Small intestine (tissue), 16 donors: ENCODE data around the gene OR5AP2. TPM values are rescaled to one million over a fixed set of nuclear protein-coding genes. Genes with fewer than 3 reads are reported as not detected.
"Not testable (repeated sequence)": the region's sequence is repeated elsewhere in the genome, so short reads cannot be mapped to it uniquely, and the experiment has no call there.

ENCODE experiments used
- DNase-seq, 2 donors: peaks; one replicate each; pipeline versions ENCODE4 v3.0.0 to v3.0.0-alpha.2; 2013
- FAIRE-seq: peaks from 2 replicates; lab custom pipeline; 2012; peaks lifted over from hg19 to GRCh38; lab: Jason Lieb, UNC
- H3K27ac ChIP-seq, 3 donors: one replicate each; pipeline ENCODE4 v1.5.1; 2013; ENCODE audit warnings: low read length in 2 of 3, mild to moderate bottlenecking in 2 of 3, control low read depth in 1 of 3, inconsistent platforms in 1 of 3, low read depth in 1 of 3, moderate library complexity in 1 of 3
- H3K27me3 ChIP-seq, 3 donors: one replicate each; pipeline ENCODE4 v1.6.1; 2013; ENCODE audit warnings: low read length in 3 of 3, inconsistent platforms in 1 of 3; ENCODE audit not compliant: control insufficient read depth in 3 of 3, insufficient read depth in 3 of 3
- H3K36me3 ChIP-seq, 3 donors: one replicate each; pipeline ENCODE4 v1.6.1; 2013; ENCODE audit warnings: low read length in 3 of 3, inconsistent platforms in 1 of 3, low read depth in 1 of 3, mild to moderate bottlenecking in 1 of 3, moderate library complexity in 1 of 3; ENCODE audit not compliant: control insufficient read depth in 3 of 3, insufficient read depth in 2 of 3
- H3K4me1 ChIP-seq, 3 donors: one replicate each; pipeline ENCODE4 v1.6.1; 2013; ENCODE audit warnings: low read length in 2 of 3, inconsistent platforms in 1 of 3, low read depth in 1 of 3, mild to moderate bottlenecking in 1 of 3, moderate library complexity in 1 of 3; ENCODE audit not compliant: control insufficient read depth in 3 of 3, insufficient read depth in 2 of 3
- H3K4me3 ChIP-seq, 3 donors: one replicate each; pipeline ENCODE4 v1.5.1; 2013; ENCODE audit warnings: low read length in 3 of 3, control low read depth in 1 of 3, inconsistent platforms in 1 of 3, low read depth in 1 of 3, mild to moderate bottlenecking in 1 of 3, moderate library complexity in 1 of 3
- H3K9me3 ChIP-seq, 2 donors: one replicate each; pipeline ENCODE4 v1.6.1; 2013; ENCODE audit warnings: low read depth in 1 of 2, low read length in 1 of 2; ENCODE audit not compliant: control insufficient read depth in 2 of 2, insufficient read depth in 1 of 2
- WGBS, 3 donors: extraction: QIAGEN DNeasy Blood & Tissue Kit; methylation state at CpG; one replicate each; pipeline ENCODE4 v1.1.7; 2013; 5-methylcytosine and 5-hydroxymethylcytosine counted together
- long read RNA-seq, 10 donors: transcript quantifications; one replicate each; lab custom pipeline, GENCODE V29; 2026
- polyA plus RNA-seq, 4 donors: library from polyadenylated mRNA; stranded (reverse) in 3 of 4; unstranded in 1 of 4; fragments of 200-250 nt in 3 of 4; fragments of 120-200 nt in 1 of 4; gene quantifications; one replicate each; pipeline versions ENCODE4 v1.2.1 to v1.2.3, GENCODE V29; 2013
- donor health status: healthy with polysubstance abuse.
- donor health status: control.
- donor health status: control.
- donor health status: Bipolar disorder and iron deficiency.
- donor health status: healthy.

The OR5AP2 gene
- not detected for polyA plus RNA-seq
- long read RNA-seq, donor 1 = 0 reads
- long read RNA-seq, donor 2 = 0 reads
- long read RNA-seq, donor 3 = 0 reads
- long read RNA-seq, donor 4 = 0 reads
- long read RNA-seq, donor 5 = 0 reads
- long read RNA-seq, donor 6 = 0 reads
- long read RNA-seq, donor 7 = 0 reads
- long read RNA-seq, donor 8 = 0 reads
- long read RNA-seq, donor 9 = 0 reads
- long read RNA-seq, donor 10 = 0 reads

DNA sequence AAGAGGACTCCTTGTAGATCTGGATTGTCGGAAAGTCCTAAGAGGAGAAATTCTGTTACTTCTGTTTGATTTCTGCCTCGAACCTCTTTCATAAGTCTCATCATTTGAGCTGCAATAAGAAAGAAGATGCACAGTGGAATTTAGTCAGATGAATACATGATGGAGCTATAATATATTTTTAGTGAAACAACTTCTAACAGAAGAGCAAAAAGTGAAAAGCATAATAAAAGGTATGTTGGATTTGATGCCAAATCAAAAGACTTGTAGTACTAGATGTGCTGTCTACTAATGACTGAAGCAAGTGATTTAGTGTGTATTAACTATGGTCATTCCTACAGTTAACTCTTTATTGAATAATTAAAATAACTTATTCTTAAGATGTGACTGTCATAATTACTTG, at the start of gene OR5AP2:
Gene OR5AP2, minus strand, starts transcription at position 101 of the 400 bp plus-strand sequence. Its CDS starts 0 bp downstream, at position 101.
- DNase-seq (no peak), FAIRE-seq (no peak)
- peaks cover 0 to 1% of the 10 kb centered on the region in 2 donors for H3K9me3 ChIP-seq
- H3K4me1 ChIP-seq = no peaks in the 10 kb centered on the region
- no peak within 1 kb of the TSS for H3K4me3 ChIP-seq
- WGBS, 3 donors = 67 to 77% (median 68%) methylated on average over 2 of the region's 2 CpGs
- no peaks in the 10 kb centered on the region for H3K27me3 ChIP-seq
- H3K27ac ChIP-seq = no peak within 1 kb of the TSS
- H3K36me3 ChIP-seq = no peaks in the 10 kb centered on the region

DNA sequence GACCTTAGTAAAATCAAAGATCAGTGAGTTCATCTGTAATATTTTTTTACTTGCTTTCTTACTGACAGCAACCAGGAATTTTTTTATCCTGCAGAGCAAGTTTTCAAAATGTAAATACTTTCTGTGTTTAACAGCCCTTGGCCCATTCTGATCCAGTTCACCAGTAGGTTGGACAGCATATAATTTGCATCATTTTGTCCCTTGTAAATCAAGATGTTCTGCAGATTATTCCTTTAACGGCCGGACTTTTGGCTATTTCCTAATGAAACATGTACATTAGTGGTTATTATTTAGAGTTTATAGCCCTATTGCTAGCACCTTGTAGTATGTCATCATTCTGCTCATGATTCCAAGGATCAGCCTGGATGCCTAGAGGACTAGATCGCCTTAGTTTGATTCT, 48.9 kb upstream of the OR5AP2 start:
- 81 to 98% (median 89%) methylated on average over 3 of the region's 3 CpGs for WGBS, 3 donors
- H3K4me1 ChIP-seq, FAIRE-seq, H3K4me3 ChIP-seq, H3K27me3 ChIP-seq, H3K27ac ChIP-seq, DNase-seq, H3K9me3 ChIP-seq, H3K36me3 ChIP-seq: not testable (repeated sequence)

DNA sequence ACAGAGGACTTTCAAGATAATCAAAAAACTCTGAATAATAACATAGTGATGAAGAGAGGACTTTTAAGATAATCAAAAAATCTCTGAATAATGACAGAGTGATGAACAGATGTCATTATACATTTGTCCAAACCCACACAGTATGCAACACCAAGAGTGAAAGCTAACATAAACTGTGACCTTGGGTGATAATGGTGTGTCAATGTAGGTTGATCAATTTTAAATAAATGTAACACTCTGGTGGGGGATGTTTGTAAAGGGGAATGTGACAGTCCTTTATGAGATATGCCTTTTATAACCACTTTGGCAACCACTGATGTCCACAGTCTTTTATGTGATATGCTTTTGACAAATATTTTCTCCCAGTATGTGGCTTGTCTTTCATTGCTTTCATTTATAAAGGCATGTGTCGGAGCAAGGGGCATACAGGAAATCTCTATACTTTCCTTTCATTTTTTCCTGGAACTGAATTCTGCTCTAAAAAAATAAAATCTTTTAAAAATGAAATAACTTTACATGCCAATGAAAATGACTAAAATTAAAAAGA, 46.4 kb upstream of the OR5AP2 start:
- WGBS, 3 donors = 69 to 78% (median 77%) methylated on average over 1 of the region's 1 CpG
- Histone ChIP-seq H3K4me1 (no peaks in the 10 kb centered on the region), H3K4me3 (no peak overlapping the region), H3K27ac (no peak overlapping the region), H3K9me3 (no peaks in the 10 kb centered on the region), H3K36me3 (no peaks in the 10 kb centered on the region), H3K27me3 (no peaks in the 10 kb centered on the region)
- DNase-seq (no peak), FAIRE-seq (no peak)

DNA sequence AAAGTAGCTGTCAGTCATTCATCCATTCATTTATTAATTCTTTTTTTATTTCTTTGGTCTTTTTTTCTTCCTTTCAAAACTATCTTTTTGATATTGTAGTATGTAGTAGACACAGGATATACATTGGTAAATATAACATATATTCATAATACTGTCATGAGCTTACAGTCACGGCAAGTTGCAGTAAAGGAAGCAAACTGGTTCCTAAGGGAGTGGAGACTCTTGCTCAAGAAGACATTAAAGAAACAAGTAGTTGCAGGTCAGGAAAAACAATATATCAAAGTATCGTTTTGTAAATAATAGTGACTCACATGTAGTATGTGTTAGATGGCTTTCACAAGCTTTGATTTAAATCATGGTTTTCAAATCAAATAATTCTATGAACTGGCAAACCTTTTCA, 28.7 kb upstream of the OR5AP2 start:
- H3K4me1 ChIP-seq = no peaks in the 10 kb centered on the region
- H3K4me3 ChIP-seq = no peak overlapping the region
- DNase-seq = no peak
- H3K27ac ChIP-seq = no peak overlapping the region
- H3K9me3 ChIP-seq = no peaks in the 10 kb centered on the region
- no peaks in the 10 kb centered on the region for H3K27me3 ChIP-seq
- FAIRE-seq = no peak
- WGBS, 3 donors = 84 to 86% (median 85%) methylated on average over 2 of the region's 2 CpGs
- H3K36me3 ChIP-seq = no peaks in the 10 kb centered on the region

DNA sequence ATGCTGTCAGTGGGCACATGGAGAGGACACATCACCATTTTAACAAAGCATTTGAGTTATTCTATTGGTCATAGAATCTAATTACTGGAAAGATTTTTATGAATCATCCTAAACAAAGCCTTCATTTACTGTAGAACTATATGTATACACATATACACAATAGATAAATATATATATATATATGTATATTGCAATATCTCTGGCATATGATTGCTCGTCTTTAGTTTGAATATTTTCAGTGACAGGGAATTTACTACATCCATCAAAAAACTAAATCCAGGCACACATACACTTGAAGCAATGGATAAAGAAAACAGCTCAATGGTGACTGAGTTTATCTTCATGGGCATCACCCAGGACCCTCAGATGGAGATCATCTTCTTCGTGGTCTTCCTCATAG, 21.1 kb upstream of the OR5AP2 start, which contains the start of gene OR5AR1:
Gene OR5AR1, plus strand, starts transcription at position 301 of the 400 bp plus-strand sequence. Its CDS starts 0 bp downstream, at position 301.
- FAIRE-seq = no peak
- WGBS, 3 donors = 74 to 79% (median 77%) methylated on average over 2 of the region's 2 CpGs
- Histone ChIP-seq H3K9me3 (peaks cover 0 to 2% of the 10 kb centered on the region in 2 donors), H3K4me1 (no peaks in the 10 kb centered on the region), H3K4me3 (no peak within 1 kb of the TSS), H3K27ac (no peak within 1 kb of the TSS), H3K27me3 (no peaks in the 10 kb centered on the region), H3K36me3 (no peaks in the 10 kb centered on the region)
- DNase-seq = no peak

DNA sequence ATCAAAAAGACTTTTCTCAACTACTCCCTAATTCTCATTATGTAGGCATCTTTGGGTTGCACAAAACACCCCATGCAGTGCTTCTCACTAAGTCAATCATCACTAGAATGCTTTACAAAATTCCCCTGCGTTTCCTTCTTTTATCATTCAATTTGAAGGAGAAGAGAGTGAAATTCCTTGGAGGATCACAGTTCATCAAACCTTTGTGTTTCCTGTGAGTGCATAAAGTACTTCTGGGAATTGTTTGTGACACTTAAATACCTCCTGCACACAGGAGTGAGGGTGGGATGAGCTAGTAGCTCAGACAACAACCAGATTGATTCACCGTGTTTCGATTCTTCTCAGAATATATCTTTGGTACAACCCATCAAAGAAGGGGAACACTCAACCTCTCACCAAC, 17.5 kb upstream of the OR5AP2 start:
- Histone ChIP-seq H3K27me3 (no peaks in the 10 kb centered on the region), H3K27ac (no peak overlapping the region), H3K4me1 (no peaks in the 10 kb centered on the region), H3K4me3 (no peak overlapping the region), H3K36me3 (no peaks in the 10 kb centered on the region), H3K9me3 (peaks cover 0 to 2% of the 10 kb centered on the region in 2 donors)
- FAIRE-seq (no peak), DNase-seq (no peak)
- 26 to 48% (median 39%) methylated on average over 3 of the region's 3 CpGs for WGBS, 3 donors

DNA sequence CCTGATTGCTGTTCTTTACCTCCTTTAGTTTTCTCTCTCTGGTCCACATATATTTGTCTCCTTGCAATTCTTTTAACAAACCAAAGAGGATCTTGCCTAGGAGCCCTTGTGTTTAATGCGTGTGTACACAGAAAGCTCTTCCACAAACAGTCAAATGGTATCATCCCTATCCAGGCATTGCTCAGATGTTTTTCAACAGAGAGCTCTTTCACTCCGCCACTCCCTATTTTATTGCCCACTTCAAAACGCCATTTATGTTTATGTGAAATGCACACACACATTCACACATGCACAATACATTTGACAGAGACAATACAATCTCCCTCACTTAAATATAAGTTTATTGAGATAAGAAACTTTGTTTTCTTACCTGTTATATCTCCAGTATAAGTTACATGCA, 4.7 kb downstream of the OR5AP2 start:
- H3K9me3 ChIP-seq = peaks cover 0 to 1% of the 10 kb centered on the region in 2 donors
- H3K36me3 ChIP-seq = no peaks in the 10 kb centered on the region
- H3K27me3 ChIP-seq = no peaks in the 10 kb centered on the region
- H3K4me3 ChIP-seq = no peak overlapping the region
- WGBS, 3 donors = 49 to 59% (median 52%) methylated on average over 3 of the region's 3 CpGs
- H3K27ac ChIP-seq = no peak overlapping the region
- DNase-seq (no peak), FAIRE-seq (no peak)
- no peaks in the 10 kb centered on the region for H3K4me1 ChIP-seq

DNA sequence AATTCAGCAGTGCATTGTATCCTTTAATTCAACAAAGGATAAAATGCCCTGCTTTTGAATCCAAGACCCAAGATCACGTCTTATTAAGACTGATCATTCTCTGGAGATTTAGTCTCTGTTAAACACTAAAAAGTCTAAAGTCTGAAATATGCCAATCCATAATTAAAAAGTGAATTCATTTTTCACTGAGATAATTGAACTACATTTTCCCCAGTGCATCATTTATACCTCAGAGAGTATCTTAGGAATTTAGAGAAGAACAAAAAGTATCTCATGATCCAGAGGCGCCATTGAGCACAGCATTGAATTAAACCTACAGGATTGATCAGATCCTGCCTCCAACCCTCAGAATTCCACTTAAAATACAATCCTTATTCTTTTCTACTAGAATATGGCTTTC, 5.4 kb downstream of the OR5AP2 start:
- Histone ChIP-seq H3K27me3 (no peaks in the 10 kb centered on the region), H3K4me1 (no peaks in the 10 kb centered on the region), H3K27ac (no peak overlapping the region), H3K9me3 (peaks cover 0 to 1% of the 10 kb centered on the region in 2 donors), H3K4me3 (no peak overlapping the region), H3K36me3 (no peaks in the 10 kb centered on the region)
- no peak for DNase-seq
- FAIRE-seq = no peak
- WGBS, 3 donors = 62 to 81% (median 75%) methylated on average over 2 of the region's 2 CpGs
